Muscle layer of duodenum (tissue), 2 donors: ENCODE data around the gene CPNE8.

Source experiments
- H3K27ac ChIP-seq: one replicate; pipeline ENCODE4 v1.7.0; 2013; ENCODE audit warnings: mild to moderate bottlenecking, low read length
- H3K27me3 ChIP-seq: one replicate; pipeline ENCODE4 v1.7.0; 2013; ENCODE audit warnings: low read depth, mild to moderate bottlenecking, control low read depth, low read length
- H3K36me3 ChIP-seq, 2 donors: one replicate each; pipeline ENCODE4 v1.7.0; 2013; ENCODE audit warnings: low read length in 2 of 2, control low read depth in 1 of 2, mild to moderate bottlenecking in 1 of 2; ENCODE audit not compliant: insufficient read depth in 2 of 2, control insufficient read depth in 1 of 2
- H3K4me1 ChIP-seq, 2 donors: one replicate each; pipeline ENCODE4 v1.7.0; 2013; ENCODE audit warnings: low read length in 2 of 2, mild to moderate bottlenecking in 2 of 2, control low read depth in 1 of 2, moderate library complexity in 1 of 2; ENCODE audit not compliant: insufficient read depth in 2 of 2, control insufficient read depth in 1 of 2
- H3K4me3 ChIP-seq, 2 donors: one replicate each; pipeline ENCODE4 v1.7.0; 2013; ENCODE audit warnings: low read length in 2 of 2, low read depth in 1 of 2, mild to moderate bottlenecking in 1 of 2
- H3K9me3 ChIP-seq, 2 donors: one replicate each; pipeline ENCODE4 v1.7.0; 2013; ENCODE audit warnings: low read length in 2 of 2, control low read depth in 1 of 2, mild to moderate bottlenecking in 1 of 2; ENCODE audit not compliant: control insufficient read depth in 1 of 2
- donor health status: healthy.

The CPNE8 gene

GRCh38 chr12:38669530-38669929 is 235.9 kb downstream of the CPNE8 start:
- Histone ChIP-seq H3K27me3 (no peaks in the 10 kb centered on the region), H3K4me3 (no peak overlapping the region), H3K27ac (no peak overlapping the region), H3K36me3 (peaks cover 0 to 5% of the 10 kb centered on the region in 2 donors), H3K9me3 (no peaks in the 10 kb centered on the region), H3K4me1 (no peaks in the 10 kb centered on the region)

- Histone ChIP-seq H3K27me3 (no peaks in the 10 kb centered on the region), H3K36me3 (peaks cover 0 to 5% of the 10 kb centered on the region in 2 donors), H3K9me3 (no peaks in the 10 kb centered on the region), H3K4me1 (no peaks in the 10 kb centered on the region), H3K27ac (no peak overlapping the region), H3K4me3 (no peak overlapping the region)
These were observed 236.3 kb downstream of the CPNE8 start for GRCh38 chr12:38669081-38669480.

GRCh38 chr12:38666425-38666824 is 239.0 kb downstream of the CPNE8 start:
- no peak overlapping the region for H3K27ac ChIP-seq
- no peak overlapping the region for H3K4me3 ChIP-seq
- no peaks in the 10 kb centered on the region for H3K27me3 ChIP-seq
- peaks cover 0 to 14% of the 10 kb centered on the region in 2 donors for H3K36me3 ChIP-seq
- peaks cover 0 to 8% of the 10 kb centered on the region in 2 donors for H3K9me3 ChIP-seq
- no peaks in the 10 kb centered on the region for H3K4me1 ChIP-seq

- Histone ChIP-seq H3K27ac (no peak overlapping the region), H3K36me3 (peaks cover 0 to 14% of the 10 kb centered on the region in 2 donors), H3K4me1 (no peaks in the 10 kb centered on the region), H3K27me3 (no peaks in the 10 kb centered on the region), H3K9me3 (peaks cover 0 to 8% of the 10 kb centered on the region in 2 donors), H3K4me3 (no peak overlapping the region)
These were observed 240.6 kb downstream of the CPNE8 start for GRCh38 chr12:38664661-38665269.

GRCh38 chr12:38662829-38663228 is 242.6 kb downstream of the CPNE8 start:
- H3K27me3 ChIP-seq, result no peaks in the 10 kb centered on the region
- H3K9me3 ChIP-seq, result peaks cover 0 to 8% of the 10 kb centered on the region in 2 donors
- H3K27ac ChIP-seq, result no peak overlapping the region
- H3K4me3 ChIP-seq, result no peak overlapping the region
- H3K4me1 ChIP-seq, result no peaks in the 10 kb centered on the region
- peaks cover 0 to 13% of the 10 kb centered on the region in 2 donors for H3K36me3 ChIP-seq

- Histone ChIP-seq H3K9me3 (no peaks in the 10 kb centered on the region), H3K4me3 (no peak overlapping the region), H3K36me3 (no peaks in the 10 kb centered on the region), H3K27me3 (no peaks in the 10 kb centered on the region), H3K27ac (no peak overlapping the region), H3K4me1 (no peaks in the 10 kb centered on the region)
These were observed 251.7 kb downstream of the CPNE8 start for GRCh38 chr12:38653650-38654049.

GRCh38 chr12:38648813-38649212 is 256.6 kb downstream of the CPNE8 start:
- Histone ChIP-seq H3K9me3 (no peaks in the 10 kb centered on the region), H3K4me1 (no peaks in the 10 kb centered on the region), H3K4me3 (no peak overlapping the region), H3K36me3 (no peaks in the 10 kb centered on the region), H3K27me3 (no peaks in the 10 kb centered on the region), H3K27ac (no peak overlapping the region)

- Histone ChIP-seq H3K27me3 (no peaks in the 10 kb centered on the region), H3K9me3 (peaks cover 0 to 3% of the 10 kb centered on the region in 2 donors), H3K27ac (no peak overlapping the region)
These were observed 259.2 kb downstream of the CPNE8 start for GRCh38 chr12:38646146-38646545.

GRCh38 chr12:38639625-38640024 is 265.8 kb downstream of the CPNE8 start:
- peaks cover 0 to 3% of the 10 kb centered on the region in 2 donors for H3K9me3 ChIP-seq
- no peak overlapping the region for H3K4me3 ChIP-seq
- no peaks in the 10 kb centered on the region for H3K36me3 ChIP-seq
- no peak overlapping the region for H3K27ac ChIP-seq
- no peaks in the 10 kb centered on the region for H3K27me3 ChIP-seq
- no peaks in the 10 kb centered on the region for H3K4me1 ChIP-seq

More at GRCh38 chr12:38646146-38646545, 259.2 kb downstream of the CPNE8 start:
- no peaks in the 10 kb centered on the region for H3K4me1 ChIP-seq
- H3K4me3 ChIP-seq, result no peak overlapping the region
- no peaks in the 10 kb centered on the region for H3K36me3 ChIP-seq

GRCh38 chr12:38638401-38638800 is 267.0 kb downstream of the CPNE8 start:
- Histone ChIP-seq H3K36me3 (no peaks in the 10 kb centered on the region), H3K27me3 (no peaks in the 10 kb centered on the region), H3K4me1 (no peaks in the 10 kb centered on the region), H3K27ac (no peak overlapping the region), H3K4me3 (no peak overlapping the region), H3K9me3 (peaks cover 0 to 3% of the 10 kb centered on the region in 2 donors)

- no peaks in the 10 kb centered on the region for H3K27me3 ChIP-seq
- H3K4me3 ChIP-seq, result no peak overlapping the region
These were observed 271.9 kb downstream of the CPNE8 start for GRCh38 chr12:38633511-38633910.

GRCh38 chr12:38629064-38629463 is 276.3 kb downstream of the CPNE8 start:
- Histone ChIP-seq H3K4me1 (no peaks in the 10 kb centered on the region), H3K27me3 (no peaks in the 10 kb centered on the region), H3K4me3 (no peak overlapping the region), H3K27ac (no peak overlapping the region), H3K9me3 (no peaks in the 10 kb centered on the region), H3K36me3 (no peaks in the 10 kb centered on the region)

More at GRCh38 chr12:38633511-38633910, 271.9 kb downstream of the CPNE8 start:
- no peaks in the 10 kb centered on the region for H3K36me3 ChIP-seq
- H3K9me3 ChIP-seq, result no peaks in the 10 kb centered on the region
- no peaks in the 10 kb centered on the region for H3K4me1 ChIP-seq
- H3K27ac ChIP-seq, result no peak overlapping the region
